Caki2 (cell line): ENCODE data around the gene PIK3C2G. TPM values are rescaled to one million over a fixed set of nuclear protein-coding genes. Genes with fewer than 3 reads are reported as not detected.
"Not testable (repeated sequence)": the region's sequence is repeated elsewhere in the genome, so short reads cannot be mapped to it uniquely, and the experiment has no call there.

Experiments used
- DNase-seq: peaks from one replicate; pipeline ENCODE4 v3.0.0-alpha.2; 2015; ENCODE audit warnings: low read depth
- in situ Hi-C: cut with HindIII; loops from 2 replicates; pipeline ENCODE4 v1.10.0; 2016; ENCODE audit warnings: low sequenced_read_pairs, low pct_unique_long_range_greater_than_20kb, mixed read lengths
- total RNA-seq: library from RNA; depleted of rRNA; stranded (reverse); fragments of >200 nt; shearing (Covaris generic); gene quantifications from 2 replicates; pipeline ENCODE4 v1.2.3, GENCODE V29; 2014; ENCODE audit warnings: low replicate concordance

Gene PIK3C2G
- total RNA-seq, 1 experiment from 2014 or later, result not detected

GRCh38 chr12:18483698-18484325, 222.5 kb downstream of the PIK3C2G start:
- DNase-seq, result no peak
- in situ Hi-C loops, result no loop called here

DNA sequence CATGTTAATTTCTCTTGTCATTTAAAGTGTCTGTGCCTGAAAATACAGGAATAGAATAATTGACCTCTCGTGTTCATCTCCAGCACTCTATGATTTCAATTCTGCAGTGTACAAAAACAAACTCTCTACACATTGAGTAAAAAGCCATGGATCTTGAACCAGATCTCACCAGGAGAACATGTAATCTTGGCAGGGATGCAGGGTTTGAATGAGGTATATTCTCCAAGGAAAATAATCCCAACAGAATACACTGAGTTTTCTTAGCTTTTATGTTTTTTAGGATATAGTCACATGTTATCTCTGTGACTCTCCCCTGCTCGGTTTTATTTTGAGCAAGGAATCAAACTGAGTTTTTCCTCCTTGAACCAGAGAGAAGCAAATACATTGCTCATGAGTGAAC, 224.7 kb downstream of the PIK3C2G start:
- DNase-seq, result no peak
- in situ Hi-C loops, result no loop called here

DNA sequence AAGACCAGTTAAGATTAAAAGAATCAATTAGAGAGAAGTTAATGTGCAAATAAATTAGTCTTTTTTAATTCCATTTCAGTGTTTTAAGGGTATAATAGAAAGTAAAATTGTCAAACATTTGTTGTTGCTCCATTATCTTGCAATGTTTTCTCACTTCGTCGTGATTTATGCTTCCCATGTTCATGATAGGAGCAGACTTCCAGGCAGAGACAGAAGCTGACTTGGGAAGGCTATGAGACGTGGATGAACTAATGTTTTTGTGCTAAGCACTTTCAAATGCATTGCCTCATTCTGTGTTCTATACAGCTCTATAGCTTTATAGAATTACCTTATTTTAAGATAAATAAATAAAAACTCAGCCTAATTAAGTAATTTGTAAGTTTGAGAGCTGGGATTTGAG, 226.2 kb downstream of the PIK3C2G start:
- in situ Hi-C loops, result no loop called here
- no peak for DNase-seq

GRCh38 chr12:18492372-18493025, 231.2 kb downstream of the PIK3C2G start:
- in situ Hi-C loops, result no loop called here
- no peak for DNase-seq

DNA sequence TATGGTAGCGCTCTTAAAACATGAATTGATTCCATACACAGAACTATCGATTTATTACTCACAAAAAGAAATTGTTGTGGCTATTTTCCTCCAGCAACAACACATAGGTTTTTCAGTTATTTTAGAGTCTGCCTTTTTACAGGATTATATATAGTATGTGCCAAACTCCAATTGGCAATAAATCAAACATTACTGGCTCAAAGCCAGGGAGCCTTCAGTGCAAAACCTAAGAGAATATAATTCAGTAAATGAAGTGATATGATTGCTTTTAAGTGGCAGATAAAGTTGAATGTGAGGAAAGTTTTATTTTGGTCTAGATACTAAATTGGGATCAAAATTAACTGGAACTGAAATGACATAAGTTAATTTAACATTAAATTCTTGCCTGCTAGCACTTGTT, 234.8 kb downstream of the PIK3C2G start:
- no peak for DNase-seq
- in situ Hi-C loops, result no loop called here

DNA sequence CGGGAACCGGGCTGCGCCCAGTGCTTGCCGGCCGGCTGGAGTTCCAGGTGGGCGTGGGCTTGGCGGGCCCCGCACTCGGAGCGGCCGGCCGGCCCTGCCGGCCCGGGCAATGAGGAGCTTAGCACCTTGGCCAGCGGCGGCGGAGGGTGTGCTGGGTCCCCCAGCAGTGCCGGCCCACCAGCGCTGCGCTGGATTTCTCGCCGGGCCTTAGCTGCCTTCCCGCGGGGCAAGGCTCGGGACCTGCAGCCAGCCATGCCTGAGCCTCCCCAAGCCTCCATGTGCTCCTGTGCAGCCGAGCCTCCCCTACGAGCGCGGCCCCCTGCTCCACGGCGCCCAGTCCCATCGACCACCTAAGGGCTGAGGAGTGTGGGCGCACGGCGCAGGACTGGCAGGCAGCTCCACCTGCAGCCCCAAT, 238.8 kb downstream of the PIK3C2G start:
- DNase-seq, in situ Hi-C loops: not testable (repeated sequence)

GRCh38 chr12:18500736-18501135, 239.4 kb downstream of the PIK3C2G start:
- DNase-seq, in situ Hi-C loops: not testable (repeated sequence)

- in situ Hi-C loops, result no loop called here
- DNase-seq, result no peak
These were observed 241.2 kb downstream of the PIK3C2G start for GRCh38 chr12:18502422-18502968.

GRCh38 chr12:18521461-18521860, 260.1 kb downstream of the PIK3C2G start:
- in situ Hi-C loops, result no loop called here
- no peak for DNase-seq

- in situ Hi-C loops, result no loop called here
- no peak for DNase-seq
These were observed 261.5 kb downstream of the PIK3C2G start for GRCh38 chr12:18522806-18523205.

GRCh38 chr12:18542497-18542896, 281.2 kb downstream of the PIK3C2G start:
- in situ Hi-C loops, DNase-seq: not testable (repeated sequence)

- no peak for DNase-seq
- in situ Hi-C loops, result no loop called here
These were observed 285.1 kb downstream of the PIK3C2G start for GRCh38 chr12:18546399-18546798.

GRCh38 chr12:18549598-18549997, 288.3 kb downstream of the PIK3C2G start:
- in situ Hi-C loops, result no loop called here
- no peak for DNase-seq

DNA sequence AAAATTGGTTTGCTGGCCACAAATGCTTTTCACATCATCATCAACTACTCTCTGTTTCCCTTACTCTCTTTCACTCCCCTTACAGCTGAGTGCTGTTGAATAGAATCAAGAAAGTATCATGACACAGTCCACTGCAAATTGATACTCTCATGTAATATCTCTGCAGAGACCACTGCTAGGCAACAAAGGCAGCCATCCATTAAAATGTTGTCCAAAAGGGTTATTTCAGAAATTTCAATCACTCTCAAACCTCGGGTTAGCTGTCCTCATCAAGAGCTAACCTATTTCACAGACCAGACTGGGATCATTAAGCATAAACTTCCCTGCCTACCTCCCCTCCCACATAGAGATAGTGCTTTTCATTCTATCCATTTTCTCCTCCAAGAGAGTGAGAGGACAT, 289.8 kb downstream of the PIK3C2G start:
- in situ Hi-C loops, result no loop called here
- DNase-seq, result no peak

- no peak for DNase-seq
- in situ Hi-C loops, result no loop called here
These were observed 290.4 kb downstream of the PIK3C2G start for GRCh38 chr12:18551701-18552100.

- in situ Hi-C loops, result no loop called here
- DNase-seq, result no peak
These were observed 291.5 kb downstream of the PIK3C2G start for GRCh38 chr12:18552829-18553228.

DNA sequence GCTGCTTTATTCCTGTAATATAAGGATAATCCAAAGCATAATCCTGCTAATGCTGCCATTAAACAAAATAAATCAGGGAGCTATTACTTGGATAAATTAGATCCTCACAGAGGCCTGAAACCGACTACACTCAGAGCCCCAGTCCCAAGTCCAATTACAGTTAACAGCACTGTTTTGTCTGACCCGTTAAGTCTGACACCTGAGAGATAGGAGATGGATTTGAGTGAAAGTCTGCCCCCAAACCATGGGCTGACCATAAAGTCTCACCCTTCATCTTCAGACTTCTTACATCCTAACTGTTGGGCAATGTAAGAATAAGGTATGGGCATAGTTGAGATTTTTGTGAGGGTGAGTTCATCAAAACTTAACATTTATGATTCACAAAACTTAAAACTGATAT, 294.8 kb downstream of the PIK3C2G start:
- in situ Hi-C loops, result no loop called here
- DNase-seq, result no peak

- no peak for DNase-seq
- in situ Hi-C loops, result no loop called here
These were observed 297.9 kb downstream of the PIK3C2G start for GRCh38 chr12:18559242-18559641.

GRCh38 chr12:18562531-18562930, 301.2 kb downstream of the PIK3C2G start:
- in situ Hi-C loops, result no loop called here
- DNase-seq, result no peak

- DNase-seq, result no peak
- in situ Hi-C loops, result no loop called here
These were observed 303.0 kb downstream of the PIK3C2G start for GRCh38 chr12:18564306-18564705.
